DND-41 (cell line): ENCODE data around the gene DGKE.

ENCODE experiments used
- ATAC-seq: fragments of 200-7000 bp; cut with Tn5 transposase; 3 replicates; pipeline ENCODE4 v1.9.1; 2021; ENCODE audit warnings: low read depth; ENCODE audit not compliant: insufficient read depth
- DNase-seq: peaks from one replicate; pipeline ENCODE4 v3.0.0-alpha.2; 2020
- H2AFZ ChIP-seq: 2 replicates; pipeline ENCODE4 v1.6.0; 2012; ENCODE audit warnings: low read depth, low read length
- H3K27ac ChIP-seq: 2 replicates; pipeline ENCODE4 v1.5.1; 2012; ENCODE audit warnings: low read length, inconsistent platforms
- H3K27me3 ChIP-seq: fragments of 200-600 bp; sonication (generic); 2 replicates; pipeline ENCODE4 v1.6.0; 2012; ENCODE audit warnings: low read length, mild to moderate bottlenecking, inconsistent platforms; ENCODE audit not compliant: insufficient read depth, poor library complexity
- H3K36me3 ChIP-seq: 2 replicates; pipeline ENCODE4 v1.5.1; 2012; ENCODE audit warnings: low read length, inconsistent platforms; ENCODE audit not compliant: insufficient read depth
- H3K4me1 ChIP-seq: 2 replicates; pipeline ENCODE4 v1.5.1; 2012; ENCODE audit warnings: mild to moderate bottlenecking, low read length; ENCODE audit not compliant: insufficient read depth
- H3K4me2 ChIP-seq: 2 replicates; pipeline ENCODE4 v1.6.0; 2012; ENCODE audit warnings: mild to moderate bottlenecking, moderate library complexity, low read length, inconsistent platforms; ENCODE audit not compliant: insufficient read depth
- H3K4me3 ChIP-seq, 2 experiments: fragments of 200-600 bp in 1 of 2; shearing (Covaris generic) in 1 of 2; 2 replicates each; pipeline ENCODE4 v1.5.1; 2012 to 2016; ENCODE audit warnings: inconsistent platforms in 2 of 2, low read length in 2 of 2, mild to moderate bottlenecking in 2 of 2, low read depth in 1 of 2, moderate library complexity in 1 of 2
- H3K79me2 ChIP-seq: 2 replicates; pipeline ENCODE4 v1.6.0; 2012; ENCODE audit warnings: low read length, inconsistent platforms; ENCODE audit not compliant: insufficient read depth
- H3K9ac ChIP-seq: 2 replicates; pipeline ENCODE4 v1.6.0; 2012; ENCODE audit warnings: low read depth, mild to moderate bottlenecking, inconsistent platforms, low read length, moderate library complexity
- H3K9me3 ChIP-seq: 2 replicates; pipeline ENCODE4 v1.5.1; 2012; ENCODE audit warnings: low read length, moderate library complexity, mild to moderate bottlenecking, inconsistent platforms; ENCODE audit not compliant: insufficient read depth, severe bottlenecking
- H4K20me1 ChIP-seq: 2 replicates; pipeline ENCODE4 v1.6.0; 2012; ENCODE audit warnings: low read length; ENCODE audit not compliant: insufficient read depth
- EZH2 ChIP-seq: IDR thresholded peaks from 3 replicates; pipeline ENCODE4 v1.6.1; 2012; ENCODE audit warnings: borderline replicate concordance, low read depth, mild to moderate bottlenecking, moderate library complexity, low read length, inconsistent platforms; ENCODE audit not compliant: severe bottlenecking
- TF ChIP-seq, protein P1 (sequence below): IDR thresholded peaks from 2 replicates; pipeline ENCODE4 v1.5.1; 2012; ENCODE audit warnings: borderline replicate concordance, low read length, moderate library complexity, mild to moderate bottlenecking; ENCODE audit not compliant: poor library complexity, severe bottlenecking; ENCODE audit errors: extremely low read depth

Gene DGKE

DNA sequence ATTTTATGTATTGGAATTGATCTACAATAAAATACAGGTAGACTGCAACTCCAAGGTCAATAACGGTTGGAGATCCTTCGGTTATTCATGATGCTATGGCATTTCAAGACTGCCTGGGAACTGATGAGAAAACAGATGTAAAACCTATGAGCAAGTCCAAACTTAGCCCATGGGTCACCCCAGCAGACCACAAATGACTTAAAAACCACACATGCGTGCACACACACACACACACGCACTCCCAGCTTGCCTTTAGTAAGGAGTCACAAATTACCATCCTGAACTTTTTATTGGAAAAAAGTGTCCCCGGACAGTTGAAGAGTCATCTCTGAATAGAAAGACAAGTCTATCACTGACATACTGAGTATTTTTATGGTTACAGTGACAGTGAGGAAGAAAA lies 53.2 kb downstream of the DGKE start:
- Histone ChIP-seq H3K9me3 (peaks cover 16% of the 10 kb centered on the region), H3K9ac (no peak overlapping the region), H2AFZ (no peak overlapping the region), H3K4me3 (no peak overlapping the region), H3K4me1 (no peaks in the 10 kb centered on the region), H3K36me3 (peaks cover 51% of the 10 kb centered on the region), H3K4me2 (no peak overlapping the region), H3K79me2 (no peaks in the 10 kb centered on the region), H3K27ac (no peak overlapping the region), H4K20me1 (no peaks in the 10 kb centered on the region), H3K27me3 (no peaks in the 10 kb centered on the region)
- no peak for ATAC-seq
- TF ChIP-seq, protein P1, sequence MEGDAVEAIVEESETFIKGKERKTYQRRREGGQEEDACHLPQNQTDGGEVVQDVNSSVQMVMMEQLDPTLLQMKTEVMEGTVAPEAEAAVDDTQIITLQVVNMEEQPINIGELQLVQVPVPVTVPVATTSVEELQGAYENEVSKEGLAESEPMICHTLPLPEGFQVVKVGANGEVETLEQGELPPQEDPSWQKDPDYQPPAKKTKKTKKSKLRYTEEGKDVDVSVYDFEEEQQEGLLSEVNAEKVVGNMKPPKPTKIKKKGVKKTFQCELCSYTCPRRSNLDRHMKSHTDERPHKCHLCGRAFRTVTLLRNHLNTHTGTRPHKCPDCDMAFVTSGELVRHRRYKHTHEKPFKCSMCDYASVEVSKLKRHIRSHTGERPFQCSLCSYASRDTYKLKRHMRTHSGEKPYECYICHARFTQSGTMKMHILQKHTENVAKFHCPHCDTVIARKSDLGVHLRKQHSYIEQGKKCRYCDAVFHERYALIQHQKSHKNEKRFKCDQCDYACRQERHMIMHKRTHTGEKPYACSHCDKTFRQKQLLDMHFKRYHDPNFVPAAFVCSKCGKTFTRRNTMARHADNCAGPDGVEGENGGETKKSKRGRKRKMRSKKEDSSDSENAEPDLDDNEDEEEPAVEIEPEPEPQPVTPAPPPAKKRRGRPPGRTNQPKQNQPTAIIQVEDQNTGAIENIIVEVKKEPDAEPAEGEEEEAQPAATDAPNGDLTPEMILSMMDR: no peak
- TF ChIP-seq EZH2: no peak
- no peak for DNase-seq

DNA sequence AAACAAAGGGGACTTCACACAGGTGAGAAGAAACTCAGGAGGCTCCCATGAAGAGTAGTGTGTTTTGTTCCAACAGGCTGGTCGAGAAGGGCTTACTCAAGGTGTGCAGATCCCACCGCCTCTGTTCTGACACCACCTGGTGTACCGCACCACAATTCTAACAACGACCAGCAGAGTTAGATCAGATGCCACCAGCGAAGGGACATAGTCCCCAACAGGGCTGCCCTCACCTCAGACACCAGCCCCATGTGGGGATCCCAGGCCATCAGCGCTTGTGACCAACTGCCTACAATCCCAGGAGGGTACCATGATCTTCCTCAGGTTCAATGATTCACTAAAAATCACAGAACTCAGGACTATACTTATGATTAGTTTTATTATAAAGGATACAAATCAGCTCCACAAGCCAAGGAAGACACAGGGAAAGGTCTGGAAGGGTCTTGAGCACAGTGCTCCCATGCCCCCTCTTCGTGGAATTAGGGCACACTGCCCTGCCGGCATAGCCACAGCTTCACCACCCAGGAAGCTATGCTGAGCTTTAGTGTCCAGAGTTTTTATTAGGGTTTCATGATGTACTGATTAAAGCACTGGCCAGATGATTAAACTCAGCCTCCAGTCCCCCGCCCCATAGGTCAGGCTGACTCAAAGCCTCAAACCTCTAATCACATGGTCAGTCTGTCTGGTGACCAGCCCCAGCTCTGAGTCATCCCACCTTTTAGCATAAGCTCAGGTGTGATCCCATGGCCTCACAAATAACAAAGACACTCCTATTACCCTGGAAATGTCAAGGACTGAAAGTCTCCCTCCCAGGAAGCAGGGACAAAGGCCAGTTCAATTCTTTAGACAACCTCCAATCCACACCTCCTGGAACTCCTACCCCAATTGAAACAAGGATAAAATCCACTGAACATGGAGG lies 53.9 kb downstream of the DGKE start:
- TF ChIP-seq, protein P1: no peak
- no peak for TF ChIP-seq EZH2
- no peak overlapping the region for H3K9ac ChIP-seq
- no peak for ATAC-seq
- no peaks in the 10 kb centered on the region for H3K4me1 ChIP-seq
- no peak overlapping the region for H3K4me3 ChIP-seq
- H3K9me3 ChIP-seq: peaks cover 16% of the 10 kb centered on the region
- no peak overlapping the region for H2AFZ ChIP-seq
- H3K79me2 ChIP-seq: no peaks in the 10 kb centered on the region
- H3K4me2 ChIP-seq: no peak overlapping the region
- no peak for DNase-seq
- H3K27me3 ChIP-seq: no peaks in the 10 kb centered on the region
- H3K36me3 ChIP-seq: peaks cover 58% of the 10 kb centered on the region
- no peaks in the 10 kb centered on the region for H4K20me1 ChIP-seq
- H3K27ac ChIP-seq: no peak overlapping the region

DNA sequence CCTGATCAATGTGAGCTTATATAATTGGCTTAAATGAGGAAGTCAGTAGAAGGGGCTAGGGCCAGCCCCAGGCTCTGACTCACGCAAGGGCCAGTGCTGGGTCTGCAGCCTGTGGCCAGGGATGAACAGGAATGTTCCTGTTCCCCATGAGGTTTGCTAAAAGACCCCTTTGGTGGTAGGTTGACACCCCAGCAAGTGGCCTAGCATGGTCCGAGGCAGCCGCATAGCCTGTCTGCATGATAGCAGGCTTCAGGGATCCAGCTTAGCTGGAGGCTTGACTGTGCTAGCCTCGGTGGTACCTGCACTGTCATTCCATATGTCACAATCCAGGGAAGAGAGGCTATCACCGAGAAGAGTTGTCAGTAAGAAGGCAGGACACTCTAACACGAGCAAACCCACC lies 56.4 kb downstream of the DGKE start:
- Histone ChIP-seq H3K27ac (no peak overlapping the region), H3K79me2 (no peaks in the 10 kb centered on the region), H3K27me3 (no peaks in the 10 kb centered on the region), H4K20me1 (no peaks in the 10 kb centered on the region), H2AFZ (no peak overlapping the region), H3K9ac (no peak overlapping the region), H3K4me2 (no peak overlapping the region), H3K9me3 (peaks cover 16% of the 10 kb centered on the region), H3K4me1 (no peaks in the 10 kb centered on the region), H3K36me3 (peaks cover 82% of the 10 kb centered on the region), H3K4me3 (no peak overlapping the region)
- ATAC-seq: no peak
- TF ChIP-seq, protein P1: no peak
- TF ChIP-seq EZH2: no peak
- no peak for DNase-seq
